Loucy (cell line): ENCODE data around the gene CALML3.

ENCODE experiments used
- EZH2phosphoT487 ChIP-seq: fragments of 200-600 bp; IDR thresholded peaks from 2 replicates; pipeline ENCODE4 v1.6.1; 2018; ENCODE audit warnings: antibody characterized with exemption, mild to moderate bottlenecking, moderate library complexity, borderline replicate concordance
- TF ChIP-seq, protein P1 (sequence below): fragments of 200-600 bp; sonication (generic); conservative IDR thresholded peaks from 2 replicates; pipeline ENCODE4 v1.5.1; 2014; ENCODE audit warnings: mild to moderate bottlenecking, antibody characterized with exemption, low read length

DNA sequence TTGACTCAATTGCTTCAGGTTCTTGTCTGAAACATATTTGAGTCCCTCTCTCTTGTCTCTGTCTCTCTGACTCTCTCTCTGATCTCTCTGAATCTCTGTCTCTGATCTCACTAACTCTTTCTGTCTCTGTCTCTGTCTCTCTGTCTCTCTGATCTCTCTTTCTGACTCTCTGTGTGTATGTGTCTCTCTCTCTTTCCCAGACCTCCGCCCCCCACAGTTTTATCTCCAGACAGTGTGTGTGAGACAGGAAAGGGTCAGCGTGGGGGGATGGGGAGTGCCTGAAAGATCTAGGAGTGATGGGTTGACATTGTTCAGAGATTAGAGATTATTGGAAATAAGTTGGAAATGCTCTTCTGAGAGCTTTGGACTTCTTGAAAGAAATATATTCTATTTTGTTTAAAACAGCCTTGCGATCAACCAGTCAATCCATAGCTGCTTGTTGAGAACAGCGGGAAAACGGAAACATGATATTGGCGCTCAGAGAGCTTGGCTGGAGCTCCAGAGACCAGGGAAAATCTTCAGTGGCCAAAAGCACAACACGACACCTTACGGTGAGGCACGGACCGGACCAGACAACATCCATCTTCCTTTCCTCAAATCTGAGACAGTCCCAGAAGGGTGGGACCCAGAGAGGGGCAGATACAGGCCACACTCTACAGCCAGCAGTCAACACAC, 35.5 kb downstream of the CALML3 start:
- TF ChIP-seq, protein P1, sequence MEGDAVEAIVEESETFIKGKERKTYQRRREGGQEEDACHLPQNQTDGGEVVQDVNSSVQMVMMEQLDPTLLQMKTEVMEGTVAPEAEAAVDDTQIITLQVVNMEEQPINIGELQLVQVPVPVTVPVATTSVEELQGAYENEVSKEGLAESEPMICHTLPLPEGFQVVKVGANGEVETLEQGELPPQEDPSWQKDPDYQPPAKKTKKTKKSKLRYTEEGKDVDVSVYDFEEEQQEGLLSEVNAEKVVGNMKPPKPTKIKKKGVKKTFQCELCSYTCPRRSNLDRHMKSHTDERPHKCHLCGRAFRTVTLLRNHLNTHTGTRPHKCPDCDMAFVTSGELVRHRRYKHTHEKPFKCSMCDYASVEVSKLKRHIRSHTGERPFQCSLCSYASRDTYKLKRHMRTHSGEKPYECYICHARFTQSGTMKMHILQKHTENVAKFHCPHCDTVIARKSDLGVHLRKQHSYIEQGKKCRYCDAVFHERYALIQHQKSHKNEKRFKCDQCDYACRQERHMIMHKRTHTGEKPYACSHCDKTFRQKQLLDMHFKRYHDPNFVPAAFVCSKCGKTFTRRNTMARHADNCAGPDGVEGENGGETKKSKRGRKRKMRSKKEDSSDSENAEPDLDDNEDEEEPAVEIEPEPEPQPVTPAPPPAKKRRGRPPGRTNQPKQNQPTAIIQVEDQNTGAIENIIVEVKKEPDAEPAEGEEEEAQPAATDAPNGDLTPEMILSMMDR, result no peak
- no peak for TF ChIP-seq EZH2phosphoT487
